Natural killer cell (primary cell): ENCODE results near the gene XRCC4. TPM values are rescaled to one million over a fixed set of nuclear protein-coding genes. Genes with fewer than 3 reads are reported as not detected.

Experiments
- ATAC-seq, 3 donors: fragments of 150-1000 bp in 2 of 3; fragments of 200-7000 bp in 1 of 3; cut with Tn5 transposase; 1 replicate in 1 of 3; 2 replicates in 2 of 3; pipeline ENCODE4 v1.10.0; 2021; ENCODE audit warnings: mild to moderate bottlenecking in 2 of 3, moderate library complexity in 2 of 3
- DNase-seq, 2 donors: peaks; one replicate each; pipeline versions ENCODE4 v3.0.0 to v3.0.0-alpha.2; 2013 to 2021; ENCODE audit warnings: mixed read lengths in 1 of 2
- H3K27ac ChIP-seq: one replicate; pipeline ENCODE4 v1.5.1; 2013; ENCODE audit warnings: mild to moderate bottlenecking, low read length
- H3K27me3 ChIP-seq: one replicate; pipeline ENCODE4 v1.6.1; 2013; ENCODE audit warnings: low read length; ENCODE audit not compliant: control insufficient read depth, insufficient read depth
- H3K36me3 ChIP-seq: one replicate; pipeline ENCODE4 v1.6.1; 2013; ENCODE audit warnings: low read length; ENCODE audit not compliant: control insufficient read depth, insufficient read depth
- H3K4me1 ChIP-seq: one replicate; pipeline ENCODE4 v1.6.1; 2013; ENCODE audit warnings: low read length; ENCODE audit not compliant: control insufficient read depth, insufficient read depth
- H3K4me3 ChIP-seq: one replicate; pipeline ENCODE4 v1.5.1; 2013; ENCODE audit warnings: low read length
- H3K9me3 ChIP-seq: one replicate; pipeline ENCODE4 v1.6.1; 2013; ENCODE audit warnings: low read length; ENCODE audit not compliant: control insufficient read depth, insufficient read depth
- H3K27ac Mint-ChIP-seq, 2 donors: one replicate each; pipeline ENCODE4 v1.8.0; 2022; ENCODE audit warnings: mild to moderate bottlenecking in 2 of 2, mixed read lengths in 2 of 2, moderate library complexity in 1 of 2
- H3K27me3 Mint-ChIP-seq, 2 donors: one replicate each; pipeline ENCODE4 v1.8.0; 2022; ENCODE audit warnings: low read depth in 2 of 2, mixed read lengths in 2 of 2
- H3K36me3 Mint-ChIP-seq: one replicate; pipeline ENCODE4 v1.8.0; 2022; ENCODE audit warnings: mixed read lengths
- H3K4me1 Mint-ChIP-seq, 2 donors: one replicate each; pipeline ENCODE4 v1.8.0; 2022; ENCODE audit warnings: mixed read lengths in 2 of 2
- H3K4me3 Mint-ChIP-seq: one replicate; pipeline ENCODE4 v1.8.0; 2022; ENCODE audit warnings: mild to moderate bottlenecking, moderate library complexity, mixed read lengths
- H3K9me3 Mint-ChIP-seq, 2 donors: one replicate each; pipeline ENCODE4 v1.8.0; 2022; ENCODE audit warnings: mixed read lengths in 2 of 2
- CTCF ChIP-seq: fragments of 200-600 bp; IDR thresholded peaks from one replicate; pipeline ENCODE4 v1.8.0; 2022; ENCODE audit warnings: antibody characterized with exemption
- WGBS: methylation state at CpG from one replicate; pipeline ENCODE4 v1.1.7; 2013; ENCODE audit warnings: missing lambda C conversion rate; ENCODE audit not compliant: insufficient coverage; 5-methylcytosine and 5-hydroxymethylcytosine counted together
- intact Hi-C: fragments of 100-400 bp; cut with micrococcal nuclease; formaldehyde crosslinking; loops from one replicate; pipeline ENCODE4 v1.14.2; 2022
- total RNA-seq, 4 donors: library from RNA; stranded (reverse); fragments of 120-200 nt in 1 of 4; gene quantifications; one replicate each; pipeline versions ENCODE4 v1.2.3 to v1.2.4, GENCODE V29; 2013 to 2022

XRCC4 gene
- total RNA-seq, 3 donors from 2014 or later (not counting 1 experiment from before 2014, with no cell fraction given): 6.0 to 8.6 (median 7.0) TPM

GRCh38 chr5:83281658-83282057 is 204.3 kb downstream of the XRCC4 start:
- Histone ChIP-seq H3K27me3 (no peaks in the 10 kb centered on the region), H3K36me3 (no peaks in the 10 kb centered on the region), H3K9me3 (no peaks in the 10 kb centered on the region), H3K4me1 (no peaks in the 10 kb centered on the region), H3K27ac (no peak overlapping the region), H3K4me3 (no peak overlapping the region)
- H3K36me3 Mint-ChIP-seq: no peaks in the 10 kb centered on the region
- H3K9me3 Mint-ChIP-seq: no peaks in the 10 kb centered on the region
- ATAC-seq (no peak), DNase-seq (no peak)
- intact Hi-C loops: no loop called here
- H3K27ac Mint-ChIP-seq: no peak overlapping the region
- H3K27me3 Mint-ChIP-seq: no peaks in the 10 kb centered on the region
- no peak for TF ChIP-seq CTCF
- no peak overlapping the region for H3K4me3 Mint-ChIP-seq
- H3K4me1 Mint-ChIP-seq: no peaks in the 10 kb centered on the region

- no peak overlapping the region for H3K27ac ChIP-seq
- TF ChIP-seq CTCF: no peak
- peaks cover 2% of the 10 kb centered on the region in 2 donors for H3K9me3 Mint-ChIP-seq
- peaks cover 9% of the 10 kb centered on the region for H3K36me3 Mint-ChIP-seq
- no peaks in the 10 kb centered on the region for H3K27me3 ChIP-seq
- ATAC-seq: no peak
- no peak overlapping the region for H3K4me3 Mint-ChIP-seq
- no peak for DNase-seq
- no peak overlapping the region for H3K27ac Mint-ChIP-seq
- no peaks in the 10 kb centered on the region for H3K36me3 ChIP-seq
- intact Hi-C loops: no loop called here
- WGBS: 83% methylated on average over 1 of the region's 3 CpGs
- H3K9me3 ChIP-seq: no peaks in the 10 kb centered on the region
- H3K4me3 ChIP-seq: no peak overlapping the region
- no peaks in the 10 kb centered on the region for H3K4me1 ChIP-seq
- no peaks in the 10 kb centered on the region for H3K4me1 Mint-ChIP-seq
- H3K27me3 Mint-ChIP-seq: no peaks in the 10 kb centered on the region
These were observed 206.4 kb downstream of the XRCC4 start for GRCh38 chr5:83283761-83284160.

GRCh38 chr5:83285661-83286398 is 208.5 kb downstream of the XRCC4 start:
- no peak overlapping the region for H3K27ac Mint-ChIP-seq
- no peak overlapping the region for H3K4me3 Mint-ChIP-seq
- Histone ChIP-seq H3K36me3 (no peaks in the 10 kb centered on the region), H3K27me3 (no peaks in the 10 kb centered on the region), H3K4me1 (no peaks in the 10 kb centered on the region), H3K9me3 (no peaks in the 10 kb centered on the region), H3K27ac (no peak overlapping the region), H3K4me3 (no peak overlapping the region)
- no peaks in the 10 kb centered on the region for H3K27me3 Mint-ChIP-seq
- H3K36me3 Mint-ChIP-seq: peaks cover 10% of the 10 kb centered on the region
- 95% methylated on average over 7 of the region's 7 CpGs for WGBS
- no peak for ATAC-seq
- intact Hi-C loops: no loop called here
- H3K9me3 Mint-ChIP-seq: peaks cover 2% of the 10 kb centered on the region in 2 donors
- DNase-seq: no peak
- H3K4me1 Mint-ChIP-seq: no peaks in the 10 kb centered on the region
- no peak for TF ChIP-seq CTCF

- Mint-ChIP-seq H3K27me3 (no peaks in the 10 kb centered on the region), H3K9me3 (peaks cover 0 to 6% of the 10 kb centered on the region in 2 donors), H3K27ac (no peak overlapping the region), H3K4me1 (no peaks in the 10 kb centered on the region), H3K36me3 (no peaks in the 10 kb centered on the region), H3K4me3 (no peak overlapping the region)
- no peak overlapping the region for H3K4me3 ChIP-seq
- DNase-seq (no peak), ATAC-seq (no peak)
- intact Hi-C loops: no loop called here
- no peaks in the 10 kb centered on the region for H3K36me3 ChIP-seq
- no peaks in the 10 kb centered on the region for H3K9me3 ChIP-seq
- 100% methylated on average over 2 of the region's 2 CpGs for WGBS
- TF ChIP-seq CTCF: no peak
- H3K27ac ChIP-seq: no peak overlapping the region
- no peaks in the 10 kb centered on the region for H3K4me1 ChIP-seq
- no peaks in the 10 kb centered on the region for H3K27me3 ChIP-seq
These were observed 216.9 kb downstream of the XRCC4 start for GRCh38 chr5:83294246-83294645.
